HG03159 (cell line): ENCODE results near the gene METRN.

Experiments used
- ATAC-seq: cut with Tn5 transposase; IDR thresholded peaks from one replicate; pipeline ENCODE4 v1.9.1; 2021; ENCODE audit warnings: mild to moderate bottlenecking, moderate library complexity; ENCODE audit not compliant: unreplicated experiment

METRN gene

GRCh38 chr16:767743-768235 is 52.9 kb downstream of the METRN start:
- ATAC-seq: no peak

- no peak for ATAC-seq
Observed at GRCh38 chr16:768428-768827, 53.5 kb downstream of the METRN start.
